ENCODE data around the gene PMS2. TPM values are rescaled to one million over a fixed set of nuclear protein-coding genes. Genes with fewer than 3 reads are reported as not detected.
A peak's percentile ranks its signal among the peaks of the same experiment; 100 is the strongest.
"Not testable (repeated sequence)": the region's sequence is repeated elsewhere in the genome, so short reads cannot be mapped to it uniquely, and the experiment has no call there.

PMS2 gene
- total RNA-seq, 6 donors from 2014 or later = 5.1 to 15.7 (median 9.7) TPM

GRCh38 chr7:5997210-5997808, 11.5 kb downstream of the PMS2 start:
- no peak for TF ChIP-seq POLR2AphosphoS5 (IDR thresholded peaks at IDR 0.05)
- peak in 5 of 6 experiments; percentile 31 to 56 (median 48) for TF ChIP-seq CTCF (IDR thresholded peaks at IDR 0.05)
- Histone ChIP-seq H3K27me3 (no peaks in the 10 kb centered on the region), H3K4me3 (no peak overlapping the region), H3K27ac (peak overlapping the region in 1 of 4 donors; percentile 16), H3K36me3 (peaks cover 9 to 77% (median 35%) of the 10 kb centered on the region in 4 donors), H3K4me1 (no peaks in the 10 kb centered on the region), H3K9me3 (no peaks in the 10 kb centered on the region)
- DNase-seq = peak in 1 of 2 donors; percentile 45
- ATAC-seq (ENCODE audit: low FRiP score in 2 of 2) = peak in 1 of 2 donors; percentile 81
- WGBS, 2 donors = 59 to 62% methylated on average over 10 of the region's 10 CpGs

- H3K36me3 ChIP-seq = peaks cover 9 to 50% (median 27%) of the 10 kb centered on the region in 4 donors
- not testable (repeated sequence) for ATAC-seq (ENCODE audit: low FRiP score in 2 of 2); H3K9me3 ChIP-seq; H3K4me3 ChIP-seq; H3K27me3 ChIP-seq; H3K27ac ChIP-seq; H3K4me1 ChIP-seq
- DNase-seq = peak in 1 of 2 donors; percentile 32
- 92 to 93% methylated on average over 15 of the region's 15 CpGs for WGBS, 2 donors
These were observed 21.8 kb downstream of the PMS2 start for GRCh38 chr7:5987061-5987460.

- not testable (repeated sequence) for H3K27ac ChIP-seq; H3K4me3 ChIP-seq; DNase-seq; H3K27me3 ChIP-seq; H3K9me3 ChIP-seq; H3K4me1 ChIP-seq; ATAC-seq (ENCODE audit: low FRiP score in 2 of 2)
- H3K36me3 ChIP-seq = peaks cover 0 to 23% (median 3%) of the 10 kb centered on the region in 4 donors
- WGBS, 2 donors = 74% methylated on average over 3 of the region's 12 CpGs; no CpG with 5 or more reads in 1 of the 2 donors
These were observed 29.1 kb downstream of the PMS2 start for GRCh38 chr7:5979680-5980314.

- not testable (repeated sequence) for DNase-seq, H3K27me3 ChIP-seq
These were observed 35.3 kb downstream of the PMS2 start for GRCh38 chr7:5973580-5973979.

GRCh38 chr7:5970347-5970911, 38.4 kb downstream of the PMS2 start, which contains the start of gene RSPH10B:
TSS of gene RSPH10B (minus strand) at chr7:5970689. CDS start at chr7:5967116, 3,573 bp downstream.
- H3K9me3 ChIP-seq, H3K27ac ChIP-seq, H3K4me3 ChIP-seq, H3K36me3 ChIP-seq, H3K4me1 ChIP-seq, H3K27me3 ChIP-seq, DNase-seq: not testable (repeated sequence)
- peak in 1 of 2 donors; percentile 61 for ATAC-seq (ENCODE audit: low FRiP score in 2 of 2)
- 20% methylated on average over 1 of the region's 43 CpGs; no CpG with 5 or more reads in 1 of the 2 donors for WGBS, 2 donors

More at GRCh38 chr7:5973580-5973979, 35.3 kb downstream of the PMS2 start:
- not testable (repeated sequence) for ATAC-seq (ENCODE audit: low FRiP score in 2 of 2); H3K9me3 ChIP-seq; H3K27ac ChIP-seq; H3K4me3 ChIP-seq; H3K4me1 ChIP-seq
- peaks cover 0 to 14% (median 3%) of the 10 kb centered on the region in 4 donors for H3K36me3 ChIP-seq
- no CpG with 5 or more reads among the region's 8 CpGs for WGBS, 2 donors

GRCh38 chr7:5963810-5964209, 45.0 kb downstream of the PMS2 start:
- H3K9me3 ChIP-seq; ATAC-seq (ENCODE audit: low FRiP score in 2 of 2); H3K27me3 ChIP-seq; H3K36me3 ChIP-seq; H3K4me3 ChIP-seq; DNase-seq; H3K27ac ChIP-seq; H3K4me1 ChIP-seq: not testable (repeated sequence)
- WGBS, 2 donors = 87 to 88% methylated on average over 3 to 4 of the region's 7 CpGs

- H3K36me3 ChIP-seq; H3K27me3 ChIP-seq; H3K4me3 ChIP-seq; H3K9me3 ChIP-seq; ATAC-seq (ENCODE audit: low FRiP score in 2 of 2); DNase-seq; H3K27ac ChIP-seq; H3K4me1 ChIP-seq: not testable (repeated sequence)
- no CpG with 5 or more reads among the region's 13 CpGs for WGBS, 2 donors
These were observed 45.6 kb downstream of the PMS2 start for GRCh38 chr7:5963205-5963604.

- not testable (repeated sequence) for H3K4me1 ChIP-seq; ATAC-seq (ENCODE audit: low FRiP score in 2 of 2); H3K9me3 ChIP-seq; DNase-seq; H3K27me3 ChIP-seq; H3K4me3 ChIP-seq; H3K36me3 ChIP-seq; H3K27ac ChIP-seq
- WGBS, 2 donors = no CpG with 5 or more reads among the region's 17 CpGs
These were observed 73.9 kb downstream of the PMS2 start for GRCh38 chr7:5934945-5935450.

- not testable (repeated sequence) for H3K27me3 ChIP-seq, DNase-seq, H3K4me1 ChIP-seq, H3K4me3 ChIP-seq, H3K36me3 ChIP-seq, H3K27ac ChIP-seq, H3K9me3 ChIP-seq
- peak in 1 of 2 donors; percentile 39 for ATAC-seq (ENCODE audit: low FRiP score in 2 of 2)
- WGBS, 2 donors = 76 to 100% methylated on average over 3 to 5 of the region's 13 CpGs
These were observed 76.8 kb downstream of the PMS2 start for GRCh38 chr7:5931905-5932644.

- H3K27me3 ChIP-seq; ATAC-seq (ENCODE audit: low FRiP score in 2 of 2); H3K36me3 ChIP-seq; H3K27ac ChIP-seq; H3K4me1 ChIP-seq; H3K4me3 ChIP-seq; DNase-seq; H3K9me3 ChIP-seq: not testable (repeated sequence)
- WGBS, 2 donors = 97 to 98% methylated on average over 14 of the region's 14 CpGs
These were observed 77.6 kb downstream of the PMS2 start for GRCh38 chr7:5931250-5931649.

GRCh38 chr7:5930290-5930689, 78.6 kb downstream of the PMS2 start:
- ATAC-seq (ENCODE audit: low FRiP score in 2 of 2); DNase-seq; H3K27me3 ChIP-seq; H3K4me1 ChIP-seq; H3K9me3 ChIP-seq; H3K4me3 ChIP-seq; H3K27ac ChIP-seq; H3K36me3 ChIP-seq: not testable (repeated sequence)
- WGBS, 2 donors = no CpG with 5 or more reads among the region's 10 CpGs

Data from upper lobe of left lung (tissue), 6 donors.